Epidermal melanocyte (primary cell): ENCODE data around the gene TMEM174.

Experiments
- DNase-seq: peaks from one replicate; pipeline ENCODE4 v3.0.0; 2011; ENCODE audit warnings: low spot score; ENCODE audit not compliant: insufficient read length

TMEM174 gene

DNA sequence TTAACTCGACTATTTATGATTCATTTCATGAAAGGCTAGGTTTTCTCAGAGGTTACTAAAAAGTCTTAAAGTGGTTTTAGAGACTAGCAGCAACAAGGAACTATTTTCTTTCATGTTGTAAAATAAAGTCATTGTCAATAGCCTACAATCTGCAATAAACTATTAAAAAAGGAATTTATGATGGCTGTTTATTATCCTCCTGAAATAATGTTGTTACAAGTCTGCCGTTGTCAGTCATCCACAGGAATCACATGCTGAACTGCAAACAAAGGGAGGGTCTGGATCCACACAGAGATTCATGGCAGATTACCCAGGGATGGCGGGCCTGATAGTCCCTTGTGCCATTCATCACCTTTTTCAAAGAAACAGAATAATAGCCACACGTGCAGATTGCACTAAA is 49.2 kb downstream of the TMEM174 start:
- DNase-seq, result no peak
